Stimulated activated CD4-positive, alpha-beta T cell treated with anti-CD3 and anti-CD28 coated beads, Interleukin-15, amount 100 ng/mL, for 1 hour (primary cell): Measurements from ENCODE around the gene SHISA5.
"Not testable (repeated sequence)": the region's sequence is repeated elsewhere in the genome, so short reads cannot be mapped to it uniquely, and the experiment has no call there.

ENCODE experiments used
- DNase-seq, 2 donors: peaks; one replicate each; pipeline ENCODE4 v3.0.0-alpha.2; 2020; ENCODE audit warnings: low read depth in 1 of 2, low spot score in 1 of 2

The SHISA5 gene

GRCh38 chr3:48461767-48462166 lies 42.2 kb downstream of the SHISA5 start:
- not testable (repeated sequence) for DNase-seq

- DNase-seq, result no peak
Observed at GRCh38 chr3:48460517-48460902, 43.5 kb downstream of the SHISA5 start.

- DNase-seq, result no peak
Observed at GRCh38 chr3:48459773-48460516, 44.0 kb downstream of the SHISA5 start.

GRCh38 chr3:48459331-48459730 lies 44.6 kb downstream of the SHISA5 start:
- no peak for DNase-seq

GRCh38 chr3:48456456-48456855 lies 47.5 kb downstream of the SHISA5 start:
- no peak for DNase-seq

- DNase-seq, result no peak
Observed at GRCh38 chr3:48451270-48451669, 52.7 kb downstream of the SHISA5 start.

- peak; percentile 64 to 81 for DNase-seq
Observed at GRCh38 chr3:48446425-48447193, 57.4 kb downstream of the SHISA5 start, which contains the start of gene ATRIP. Gene ATRIP, plus strand, starts transcription at chr3:48446737. Its CDS starts 109 bp downstream, at chr3:48446846.

GRCh38 chr3:48446043-48446424 lies 57.9 kb downstream of the SHISA5 start:
- no peak for DNase-seq

- no peak for DNase-seq
Observed at GRCh38 chr3:48445277-48445882, 58.6 kb downstream of the SHISA5 start.

- DNase-seq, result no peak
Observed at GRCh38 chr3:48441940-48442339, 62.0 kb downstream of the SHISA5 start.

GRCh38 chr3:48440590-48440958 lies 63.4 kb downstream of the SHISA5 start:
- DNase-seq, result no peak

- peak; percentile 93 to 96 for DNase-seq
Observed at GRCh38 chr3:48439820-48440589, 64.0 kb downstream of the SHISA5 start, which contains the start of the genes CCDC51 and TMA7. Gene CCDC51, minus strand, starts transcription at chr3:48440119. Its CDS starts 4,991 bp downstream, at chr3:48435128. Gene TMA7, plus strand, starts transcription at chr3:48440257. Its CDS starts 40 bp downstream, at chr3:48440297.

GRCh38 chr3:48437812-48438211 lies 66.2 kb downstream of the SHISA5 start:
- DNase-seq, result no peak

- DNase-seq, result no peak
Observed at GRCh38 chr3:48436855-48437254, 67.1 kb downstream of the SHISA5 start.

GRCh38 chr3:48436477-48436787 lies 67.5 kb downstream of the SHISA5 start:
- no peak for DNase-seq

GRCh38 chr3:48435774-48436476 lies 68.0 kb downstream of the SHISA5 start:
- peak; percentile 66 for DNase-seq

GRCh38 chr3:48435223-48435595 lies 68.8 kb downstream of the SHISA5 start:
- DNase-seq, result no peak

GRCh38 chr3:48434591-48435222 lies 69.3 kb downstream of the SHISA5 start:
- DNase-seq, result no peak

- DNase-seq, result no peak
Observed at GRCh38 chr3:48433472-48434118, 70.4 kb downstream of the SHISA5 start.
